GM12801 (cell line): ENCODE measurements around the gene GCAT.

Source experiments
- CTCF ChIP-seq: IDR thresholded peaks from one replicate; pipeline ENCODE4 v1.5.1; 2011; ENCODE audit warnings: control low read depth; ENCODE audit not compliant: insufficient read length; ENCODE audit errors: extremely low read depth

The GCAT gene

GRCh38 chr22:37774728-37775127, 33.0 kb upstream of the GCAT start:
- no peak for TF ChIP-seq CTCF

- TF ChIP-seq CTCF: no peak
These were observed 31.7 kb upstream of the GCAT start for GRCh38 chr22:37775785-37776638.

GRCh38 chr22:37776639-37777005, 31.1 kb upstream of the GCAT start:
- TF ChIP-seq CTCF: no peak

GRCh38 chr22:37777122-37777687, 30.5 kb upstream of the GCAT start:
- no peak for TF ChIP-seq CTCF

GRCh38 chr22:37778370-37779009, 29.2 kb upstream of the GCAT start:
- no peak for TF ChIP-seq CTCF

- no peak for TF ChIP-seq CTCF
These were observed 26.2 kb upstream of the GCAT start for GRCh38 chr22:37781434-37782059.
